A549 treated with CORT108297 at 1 μM for 4 hours (cell line): ENCODE measurements around the gene ZNF564. TPM values are rescaled to one million over a fixed set of nuclear protein-coding genes. Genes with fewer than 3 reads are reported as not detected.

Source experiments
- total RNA-seq: library from RNA; stranded (reverse); fragments of 200-300 nt; extraction: Qiagen RNA extraction; gene quantifications from 5 replicates; pipeline ENCODE4 v1.2.3, GENCODE V29; 2022

ZNF564 gene
- 1.3 to 2.4 TPM (median 1.9 TPM) in 5 replicates for total RNA-seq

GRCh38 chr19:12551060-12551832 lies at the start of gene ZNF564:
Gene ZNF564 (minus strand): TSS chr19:12551482. CDS start chr19:12551332, 150 bp downstream.

GRCh38 chr19:12484371-12485051 lies 66.8 kb downstream of the ZNF564 start, which contains the start of gene ZNF709:
Gene ZNF709 (minus strand): TSS chr19:12484816. CDS start chr19:12484657, 159 bp downstream.

Other genes starting within 250 kb of the ZNF564 start
- not detected in 5 replicates for gene ZNF563, start 217.8 kb downstream of the ZNF564 start, total RNA-seq
- gene ZNF442, start 185.8 kb downstream of the ZNF564 start, total RNA-seq: not detected in 5 replicates
- gene ZNF799, start 150.2 kb downstream of the ZNF564 start, total RNA-seq: 1.4 to 2.3 TPM (median 1.6 TPM) in 5 replicates
- 0.80 to 1.1 TPM (median 0.92 TPM) in 5 replicates for gene ZNF443, start 110.5 kb downstream of the ZNF564 start, total RNA-seq
- gene ZNF709, start 66.7 kb downstream of the ZNF564 start, total RNA-seq: 0.05 TPM in 1 of 5 replicates, not detected in the others
- gene ZNF490, start 59.3 kb upstream of the ZNF564 start, total RNA-seq: 0.34 to 0.89 TPM (median 0.70 TPM) in 5 replicates
- 4.8 to 5.5 TPM (median 5.3 TPM) in 5 replicates for gene ZNF791, start 59.4 kb upstream of the ZNF564 start, total RNA-seq
- 15.9 to 21.9 TPM (median 21.4 TPM) in 5 replicates for gene MAN2B1, start 115.3 kb upstream of the ZNF564 start, total RNA-seq
- 9.3 to 11.8 TPM (median 10.9 TPM) in 5 replicates for gene WDR83, start 115.3 kb upstream of the ZNF564 start, total RNA-seq
- gene DHPS, start 130.4 kb upstream of the ZNF564 start, total RNA-seq: 40.0 to 54.0 TPM (median 49.9 TPM) in 5 replicates
- gene GNG14, start 136.5 kb upstream of the ZNF564 start, total RNA-seq: not detected in 5 replicates
- 8.7 to 14.0 TPM (median 13.4 TPM) in 5 replicates for gene FBXW9, start 145.1 kb upstream of the ZNF564 start, total RNA-seq
- gene TNPO2, start 172.4 kb upstream of the ZNF564 start, total RNA-seq: 25.5 to 39.5 TPM (median 35.3 TPM) in 5 replicates
- gene TRIR, start 183.2 kb upstream of the ZNF564 start, total RNA-seq: 160 to 199 TPM (median 197 TPM) in 5 replicates
- gene GET3, start 186.0 kb upstream of the ZNF564 start, total RNA-seq: 67.6 to 102 TPM (median 95.8 TPM) in 5 replicates
- gene BEST2, start 200.3 kb upstream of the ZNF564 start, total RNA-seq: 0.24 to 0.35 TPM (median 0.28 TPM) in 4 of 5 replicates, not detected in the other
- gene HOOK2, start 224.1 kb upstream of the ZNF564 start, total RNA-seq: 9.8 to 12.4 TPM (median 10.8 TPM) in 5 replicates
- gene JUNB, start 240.0 kb upstream of the ZNF564 start, total RNA-seq: 97.7 to 170 TPM (median 137 TPM) in 5 replicates